ENCODE results near the gene MUL1. TPM values are rescaled to one million over a fixed set of nuclear protein-coding genes. Genes with fewer than 3 reads are reported as not detected.
"Not testable (repeated sequence)": the region's sequence is repeated elsewhere in the genome, so short reads cannot be mapped to it uniquely, and the experiment has no call there.

The MUL1 gene
- polyA plus RNA-seq, 1 donor, result 19.4 TPM

DNA sequence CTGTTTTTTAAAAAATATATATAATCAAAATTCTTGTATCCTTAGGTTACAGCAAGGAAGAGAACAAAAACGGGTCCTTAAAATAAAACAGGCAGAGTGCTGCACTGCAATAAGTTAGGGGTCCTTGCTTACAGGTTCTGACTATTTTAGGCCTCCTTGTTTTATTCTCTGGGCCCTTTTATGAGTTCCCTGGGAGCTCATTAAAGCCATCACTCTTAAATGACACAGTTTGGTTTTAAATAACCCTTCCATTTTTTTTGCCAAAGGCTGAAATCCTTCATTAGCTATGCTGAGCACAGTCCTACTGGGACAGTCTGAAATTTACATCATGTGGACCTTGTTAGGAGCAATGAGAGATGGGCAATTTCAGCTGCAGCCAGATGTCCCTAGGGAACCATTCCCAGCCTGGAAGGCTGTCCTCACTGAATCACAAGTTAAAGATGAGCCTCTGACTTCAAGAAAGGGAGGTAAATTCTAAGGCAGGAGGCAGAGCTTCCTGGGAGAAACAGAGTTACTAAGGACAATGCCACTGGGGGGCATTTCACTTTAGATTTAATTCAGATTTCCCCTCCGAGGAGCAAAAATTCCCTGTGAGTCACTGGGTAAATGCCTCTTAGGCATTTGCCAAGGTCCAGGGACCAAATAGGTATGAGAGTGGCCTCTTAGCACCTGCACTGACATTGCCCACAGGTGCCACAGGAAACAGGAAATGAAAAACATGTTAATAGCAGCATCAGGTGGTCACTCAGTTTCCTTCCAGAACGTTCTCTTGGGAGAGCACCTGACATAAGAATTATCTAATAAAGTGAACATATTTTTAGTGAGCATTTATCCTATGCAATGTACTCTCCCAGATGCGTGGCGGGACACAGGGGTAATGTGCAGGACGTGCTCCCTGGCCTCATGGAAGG lies 3.8 kb upstream of the MUL1 start:
- DNase-seq, result no peak

DNA sequence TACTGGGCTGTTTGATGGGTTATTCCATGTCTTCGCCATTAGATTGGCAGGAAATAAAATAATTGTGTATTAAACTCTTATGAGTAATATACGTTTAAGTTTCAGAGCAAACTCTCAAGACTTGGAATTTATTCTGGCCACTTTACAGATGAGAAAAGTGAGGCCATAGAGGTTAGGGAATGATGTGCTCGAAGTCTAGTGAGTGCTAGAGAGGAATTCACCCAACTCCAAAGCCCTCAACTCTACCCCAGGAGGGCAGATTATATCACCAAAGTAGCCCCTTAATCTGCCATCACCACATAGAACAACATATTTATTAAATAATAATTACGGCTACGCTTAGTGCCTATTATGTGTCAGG lies 440 bp upstream of the MUL1 start:
- DNase-seq, result no peak

- no peak for DNase-seq
Observed at GRCh38 chr1:20507248-20507563, 745 bp downstream of the MUL1 start.

- DNase-seq, result no peak
Observed at GRCh38 chr1:20505488-20505887, 2.5 kb downstream of the MUL1 start.

- DNase-seq, result no peak
Observed at GRCh38 chr1:20500716-20501115, 7.2 kb downstream of the MUL1 start.

GRCh38 chr1:20499718-20500117 lies 8.2 kb downstream of the MUL1 start:
- no peak for DNase-seq

- DNase-seq, result no peak
Observed at GRCh38 chr1:20499105-20499504, 8.8 kb downstream of the MUL1 start.

DNA sequence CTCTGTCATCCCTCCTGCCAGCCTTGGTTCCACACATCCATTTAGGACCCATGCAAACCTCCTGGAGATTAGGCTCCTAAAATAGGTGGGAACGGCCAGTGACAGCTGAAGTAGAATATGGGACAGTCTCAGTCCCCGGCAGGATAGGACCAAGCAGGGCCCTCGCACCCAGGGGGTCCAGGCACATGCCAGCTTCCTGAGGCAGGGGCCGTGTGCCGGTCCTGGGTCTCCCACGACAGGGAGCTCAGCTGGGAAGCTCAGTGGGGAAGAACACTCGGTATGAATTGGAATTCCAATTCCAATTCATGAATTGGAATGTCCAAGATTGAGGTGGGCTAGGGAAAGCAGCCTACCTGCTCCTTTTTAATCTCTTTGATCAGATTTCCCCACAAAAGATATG lies 9.8 kb downstream of the MUL1 start:
- DNase-seq, result no peak

DNA sequence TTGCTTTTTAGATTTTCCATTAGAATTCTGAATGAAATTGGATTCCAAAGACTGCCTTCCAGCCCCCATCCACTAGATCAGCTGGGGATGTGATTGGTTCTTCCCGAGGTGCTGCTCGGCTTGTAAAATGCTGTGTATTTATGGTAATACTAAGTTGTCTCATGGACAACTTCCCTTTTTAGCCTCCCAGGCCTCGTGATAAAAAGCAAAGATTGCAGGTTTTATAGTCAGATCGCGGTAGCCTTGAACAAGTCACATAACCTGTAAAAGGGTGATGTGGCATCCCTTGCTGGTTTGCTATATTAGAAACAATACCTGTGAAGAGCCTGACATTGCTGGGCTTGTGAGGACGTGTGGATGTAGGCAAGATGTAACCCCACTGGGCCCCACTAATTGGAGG lies 10.4 kb downstream of the MUL1 start:
- DNase-seq, result no peak

DNA sequence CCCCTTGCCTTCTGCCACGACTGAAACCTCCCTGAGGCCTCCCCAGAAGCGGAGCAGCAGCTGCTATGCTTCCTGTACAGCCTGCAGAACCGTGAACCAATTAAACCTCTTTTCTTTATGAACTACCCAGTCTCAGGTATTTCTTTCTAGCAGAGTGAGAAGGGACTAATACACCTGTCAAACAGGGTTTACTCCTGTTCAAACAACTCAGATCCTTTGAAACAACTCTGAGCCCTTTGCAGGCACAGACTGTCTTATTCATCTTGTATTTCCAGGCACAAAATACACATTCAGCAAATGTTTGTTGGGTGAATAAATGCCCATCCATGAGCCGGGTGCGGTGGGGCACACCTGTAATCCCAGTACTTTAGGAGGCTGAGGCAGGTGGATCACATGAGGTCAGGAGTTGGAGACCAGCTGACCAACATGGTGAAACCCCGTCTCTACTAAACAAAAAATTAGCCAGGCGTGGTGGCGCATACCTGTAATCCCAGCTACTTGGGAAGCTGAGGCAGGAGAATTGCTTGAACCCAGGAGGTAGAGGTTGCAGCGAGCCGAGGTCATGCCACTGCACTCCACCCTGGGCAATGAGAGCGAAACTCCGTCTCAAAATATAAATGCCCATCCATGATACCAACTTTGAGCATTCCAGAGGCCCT lies 11.1 kb downstream of the MUL1 start:
- DNase-seq, result not testable (repeated sequence)

DNA sequence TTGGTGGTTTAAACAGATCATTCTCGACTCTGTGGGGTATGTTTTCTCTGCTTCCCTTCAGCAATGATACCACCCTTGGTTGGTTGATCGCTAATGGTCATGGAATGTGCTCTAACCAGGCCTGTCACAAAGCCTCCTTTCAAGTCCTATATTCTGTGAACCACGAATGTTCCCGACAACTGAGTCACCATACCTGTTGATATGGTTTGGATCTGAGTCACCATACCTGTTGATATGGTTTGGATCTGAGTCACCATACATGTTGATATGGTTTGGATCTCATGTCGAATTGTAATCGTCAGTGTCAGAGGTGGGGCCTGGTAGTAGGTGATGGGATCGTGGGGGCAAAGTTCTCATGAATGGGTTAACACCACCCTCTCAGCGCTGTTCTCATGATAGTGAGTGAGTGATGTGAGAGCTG lies 11.7 kb downstream of the MUL1 start:
- no peak for DNase-seq

DNA sequence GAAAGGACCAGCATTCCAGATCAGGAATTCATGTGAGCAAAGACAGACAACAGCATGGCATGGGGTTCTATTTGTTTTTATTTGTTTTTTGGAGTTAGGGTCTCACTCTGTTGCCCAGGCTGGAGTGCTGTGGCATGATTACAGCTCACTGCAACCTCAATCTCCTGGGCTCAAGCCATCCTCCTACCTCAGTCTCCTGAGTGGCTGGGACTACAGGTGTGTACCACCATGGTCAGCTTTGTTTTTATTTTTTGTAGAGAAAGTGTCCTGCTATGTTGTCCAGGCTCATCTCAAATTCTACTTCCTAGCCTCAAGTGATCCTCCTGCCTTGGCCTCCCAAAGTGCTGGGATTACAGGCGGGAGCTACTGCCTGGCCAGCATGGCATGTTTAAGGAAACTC lies 12.3 kb downstream of the MUL1 start:
- no peak for DNase-seq

DNA sequence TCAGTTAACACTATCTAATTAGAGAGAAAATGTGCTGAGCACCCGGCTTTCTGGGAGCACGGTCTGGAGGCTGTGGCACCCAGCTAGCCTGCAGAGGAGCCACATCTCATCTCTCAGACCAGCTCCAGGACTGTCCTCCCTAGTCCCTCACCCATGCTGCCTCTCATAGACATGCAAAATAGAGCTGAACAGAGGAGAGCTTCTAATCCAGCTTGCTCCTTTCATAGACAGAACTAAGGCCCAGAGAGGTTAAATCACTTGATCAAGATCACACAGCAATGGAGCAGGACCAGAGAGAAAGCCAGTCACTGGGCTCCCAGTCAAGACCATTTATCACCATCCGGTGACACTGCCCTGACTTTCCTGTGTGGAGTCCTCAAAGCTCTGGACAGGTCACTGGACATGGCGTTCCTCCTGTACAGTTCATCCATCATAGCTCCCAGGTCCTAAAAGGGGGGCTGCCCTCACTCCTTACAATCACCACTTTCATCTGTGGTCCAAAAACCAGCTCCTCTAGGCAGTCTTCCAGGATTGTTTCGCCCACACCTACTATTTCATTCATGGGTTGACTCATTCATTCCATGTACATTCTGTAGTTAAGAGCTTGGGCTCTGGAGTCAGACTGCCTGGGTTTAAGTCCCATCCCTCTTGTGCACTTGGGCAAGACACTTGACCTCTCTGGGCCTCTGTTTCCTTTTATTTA lies 13.2 kb downstream of the MUL1 start:
- DNase-seq, result no peak

GRCh38 chr1:20493839-20494608 lies 13.9 kb downstream of the MUL1 start:
- DNase-seq, result peak; percentile 86

- DNase-seq, result no peak
Observed at GRCh38 chr1:20493309-20493708, 14.6 kb downstream of the MUL1 start.

GRCh38 chr1:20492751-20493150 lies 15.2 kb downstream of the MUL1 start:
- no peak for DNase-seq

DNA sequence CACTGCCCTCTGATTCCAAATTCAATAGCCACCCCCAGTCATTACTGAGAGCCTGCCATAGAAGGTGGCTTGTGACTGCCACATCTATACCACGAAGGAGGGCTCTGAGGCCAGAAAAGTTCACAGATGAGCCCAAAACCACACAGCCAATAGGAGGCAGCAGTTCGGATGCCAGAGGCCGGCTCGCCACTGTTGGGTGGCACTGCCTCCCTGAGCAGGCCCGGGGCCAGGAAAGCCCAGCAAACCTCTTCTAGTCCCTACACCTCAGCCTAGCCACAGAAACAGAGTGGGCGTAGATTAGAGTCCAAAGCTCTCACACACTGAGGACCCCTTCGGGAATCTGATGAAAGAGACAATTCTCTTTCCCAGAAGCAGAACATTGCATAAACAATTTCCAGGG lies 16.1 kb downstream of the MUL1 start:
- no peak for DNase-seq

DNA sequence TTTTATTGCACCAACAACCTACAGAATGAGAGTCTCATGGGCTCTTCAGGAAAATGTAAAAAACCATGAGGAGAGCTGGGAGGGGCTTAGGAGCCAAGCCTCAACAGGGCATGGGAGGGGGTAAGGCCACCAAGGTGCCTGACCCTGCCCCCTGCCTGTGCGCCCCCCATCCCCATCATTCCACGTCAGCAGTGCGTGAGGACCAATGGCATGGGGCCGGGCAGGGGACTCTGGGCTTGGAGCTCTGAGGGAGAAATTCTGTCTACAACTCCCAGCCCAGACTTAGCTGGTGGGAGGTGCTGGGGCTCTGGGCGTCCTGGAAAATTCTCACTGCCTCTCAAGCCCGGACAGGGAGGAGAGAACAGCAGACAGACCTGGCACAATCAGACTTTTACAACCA lies 16.8 kb downstream of the MUL1 start:
- no peak for DNase-seq

- no peak for DNase-seq
Observed at GRCh38 chr1:20487236-20487590, 20.7 kb downstream of the MUL1 start.

- no peak for DNase-seq
Observed at GRCh38 chr1:20486457-20487235, 21.3 kb downstream of the MUL1 start.

DNA sequence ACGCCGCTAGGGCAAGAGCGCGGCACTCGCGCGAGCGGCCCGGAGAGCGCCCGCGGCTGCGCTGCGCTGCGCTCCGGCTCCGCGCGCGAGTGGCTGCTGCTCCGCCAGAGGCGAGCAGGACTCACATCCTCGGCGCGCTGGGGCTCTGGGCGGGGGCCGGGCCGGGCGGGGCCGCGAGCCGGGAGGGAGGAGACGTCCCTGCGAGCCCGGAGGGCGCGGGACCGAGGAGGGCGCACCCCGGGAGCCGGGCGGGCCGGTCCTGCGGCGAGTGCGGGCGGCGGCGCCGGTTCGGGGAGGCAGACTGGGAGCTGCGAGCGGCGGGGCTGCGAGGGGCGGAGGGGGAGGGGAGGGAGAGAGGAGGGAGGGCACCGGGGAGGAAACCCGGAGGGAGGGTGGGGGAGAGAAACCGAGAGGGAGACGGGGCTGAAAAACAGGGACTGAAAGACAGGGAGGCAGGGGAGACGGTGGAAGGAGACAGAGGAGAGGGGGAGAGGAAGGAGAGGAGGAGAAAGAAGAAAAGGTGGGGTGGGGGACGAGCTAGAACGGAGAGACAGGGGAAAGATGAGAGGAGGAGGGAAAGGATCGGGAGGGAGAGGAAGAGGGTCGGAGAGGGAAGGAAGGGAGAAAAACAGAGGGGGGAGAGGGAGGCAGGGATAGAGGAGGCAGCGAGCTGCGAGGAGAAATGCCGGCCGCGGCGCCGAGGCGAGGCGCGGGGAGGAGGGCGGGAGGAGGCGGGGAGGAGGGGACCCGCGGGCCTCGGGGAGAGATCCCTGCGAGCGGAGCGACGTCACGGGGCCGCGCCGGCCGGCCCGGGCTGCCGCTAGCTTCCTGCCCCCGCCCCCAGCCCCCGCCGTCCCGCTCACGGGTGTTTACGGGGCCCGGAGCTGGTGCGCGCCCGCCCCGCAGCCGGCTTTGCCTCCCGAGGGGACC lies 22.2 kb downstream of the MUL1 start, which contains the start of gene CAMK2N1:
Gene CAMK2N1, minus strand, starts transcription at position 684 of the 930 bp plus-strand sequence. CDS start 831 bp downstream, outside the sequence.
- DNase-seq, result no peak

Data from hindlimb muscle (tissue), 1 donor.